Lung (tissue), 12 donors: ENCODE data around the gene TBC1D8. TPM values are rescaled to one million over a fixed set of nuclear protein-coding genes. Genes with fewer than 3 reads are reported as not detected.

Experiments used
- ATAC-seq: fragments of 200-7000 bp; cut with Tn5 transposase; one replicate; pipeline ENCODE4 v1.9.1; 2020; ENCODE audit warnings: moderate number of reproducible peaks; ENCODE audit not compliant: insufficient read depth, low FRiP score
- DNase-seq, 3 donors: peaks; one replicate each; pipeline ENCODE4 v3.0.0-alpha.2; 2013 to 2017
- H3K27ac ChIP-seq, 2 donors: one replicate each; pipeline ENCODE4 v1.5.1; 2013; ENCODE audit warnings: mild to moderate bottlenecking in 2 of 2, moderate library complexity in 2 of 2, control low read depth in 1 of 2, inconsistent platforms in 1 of 2, low read depth in 1 of 2, low read length in 1 of 2
- H3K27me3 ChIP-seq, 3 donors: one replicate each; pipeline ENCODE4 v1.5.1; 2013; ENCODE audit warnings: low read length in 2 of 3; ENCODE audit not compliant: control insufficient read depth in 3 of 3, insufficient read depth in 3 of 3
- H3K36me3 ChIP-seq, 4 donors: one replicate each; pipeline ENCODE4 v1.5.1; 2013; ENCODE audit warnings: low read length in 4 of 4, mild to moderate bottlenecking in 1 of 4, moderate library complexity in 1 of 4; ENCODE audit not compliant: control insufficient read depth in 4 of 4, insufficient read depth in 4 of 4
- H3K4me1 ChIP-seq, 5 donors: one replicate each; pipeline ENCODE4 v1.5.1; 2013; ENCODE audit warnings: low read length in 5 of 5, mild to moderate bottlenecking in 2 of 5, moderate library complexity in 1 of 5; ENCODE audit not compliant: control insufficient read depth in 5 of 5, insufficient read depth in 5 of 5
- H3K4me3 ChIP-seq: one replicate; pipeline ENCODE4 v1.5.1; 2013; ENCODE audit warnings: mild to moderate bottlenecking, control low read depth, moderate library complexity
- H3K9ac ChIP-seq, 2 donors: one replicate each; pipeline ENCODE4 v1.5.1; 2013; ENCODE audit warnings: low read length in 2 of 2, control low read depth in 1 of 2; ENCODE audit not compliant: insufficient read depth in 1 of 2
- H3K9me3 ChIP-seq, 4 donors: one replicate each; pipeline ENCODE4 v1.5.1; 2013; ENCODE audit warnings: low read length in 3 of 4, mild to moderate bottlenecking in 1 of 4, moderate library complexity in 1 of 4; ENCODE audit not compliant: control insufficient read depth in 4 of 4, insufficient read depth in 3 of 4
- CTCF ChIP-seq: IDR thresholded peaks from 2 replicates; pipeline ENCODE4 v1.5.1; 2012; ENCODE audit warnings: mild to moderate bottlenecking; ENCODE audit errors: control extremely low read depth, extremely low read depth
- WGBS, 2 donors: extraction: QIAGEN DNeasy Blood & Tissue Kit; methylation state at CpG; one replicate each; pipeline ENCODE4 v1.1.7; 2013; 5-methylcytosine and 5-hydroxymethylcytosine counted together
- polyA plus RNA-seq, 2 donors: library from polyadenylated mRNA; stranded (reverse); fragments of 200-250 nt; gene quantifications; one replicate each; pipeline ENCODE4 v1.2.1, GENCODE V29; 2013
- total RNA-seq, 2 donors: library from RNA; depleted of rRNA in 1 of 2; stranded (reverse); fragments of >200 nt in 1 of 2; gene quantifications; one replicate each; pipeline ENCODE4 v1.2.1, GENCODE V29; 2014 to 2021
- donor health status: control.
- donor health status: control.
- donor health status: Bipolar disorder and iron deficiency.
- donor health status: healthy.
- donor health status: DM: yes; HTN: yes; CAD: no.

Gene TBC1D8
- total and polyA plus RNA-seq, 4 donors, result 15.8 to 40.7 (median 29.7) TPM

DNA sequence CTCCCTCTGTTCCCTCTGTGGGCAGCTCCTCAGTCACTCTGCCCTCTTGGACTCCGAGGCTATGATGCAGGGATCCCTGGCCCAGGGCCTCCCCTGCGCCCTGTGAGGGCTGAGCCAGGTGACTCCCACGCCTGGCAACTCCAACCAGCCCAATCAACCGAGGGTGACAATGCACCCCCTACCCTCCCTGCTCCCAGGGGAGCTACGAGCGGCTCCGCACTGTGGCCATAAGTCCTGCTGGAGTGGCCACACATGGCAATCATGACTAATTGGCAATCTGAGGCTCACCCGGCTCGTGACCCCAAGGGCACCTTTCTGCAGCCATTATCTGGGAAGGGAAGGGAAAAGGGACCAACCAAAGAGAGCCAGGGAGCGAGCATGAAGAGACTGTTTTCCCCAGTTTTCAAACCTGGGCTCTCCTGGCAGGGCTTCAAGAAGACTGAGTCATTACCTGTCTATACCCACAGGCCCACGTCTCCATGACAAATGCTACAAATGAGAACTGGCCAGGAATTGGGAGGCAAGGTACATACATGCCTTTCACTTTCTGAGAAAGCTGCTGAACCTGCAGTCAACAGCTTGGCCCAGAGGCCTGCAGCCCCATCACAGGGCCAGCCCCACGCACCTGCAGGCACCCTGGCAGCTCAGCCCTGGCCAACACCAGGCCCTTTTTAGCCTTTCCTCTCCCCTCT is 104.0 kb downstream of the TBC1D8 start:
- Histone ChIP-seq H3K9ac (no peak overlapping the region), H3K27ac (no peak overlapping the region), H3K36me3 (peaks cover 0 to 16% (median 1%) of the 10 kb centered on the region in 4 donors), H3K4me1 (peaks cover 0 to 4% (median 0%) of the 10 kb centered on the region in 5 donors), H3K4me3 (no peak overlapping the region), H3K27me3 (no peaks in the 10 kb centered on the region), H3K9me3 (no peaks in the 10 kb centered on the region)
- no peak for DNase-seq
- ATAC-seq, result no peak
- 83 to 89% methylated on average over 12 of the region's 12 CpGs for WGBS, 2 donors
- no peak for TF ChIP-seq CTCF

DNA sequence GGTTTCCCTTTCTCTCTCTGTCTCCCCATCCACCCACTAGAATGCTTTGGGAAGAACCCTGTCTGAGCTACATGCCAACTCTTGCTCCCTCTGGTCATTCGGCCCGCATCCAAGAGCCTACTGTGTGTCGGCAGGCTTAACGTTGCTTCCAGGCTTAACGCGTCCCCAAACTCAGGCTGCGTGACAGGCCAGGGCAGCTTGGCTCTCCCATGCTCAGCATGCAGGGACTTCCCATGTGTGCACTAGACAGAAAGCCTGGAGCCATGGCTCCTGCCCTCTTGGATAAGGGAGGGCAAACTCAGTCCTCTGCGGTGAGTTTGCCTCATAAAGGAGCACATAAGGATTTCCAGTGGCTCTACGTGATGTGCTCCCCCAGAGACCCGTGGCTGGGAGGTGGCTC is 105.9 kb downstream of the TBC1D8 start:
- no peak for DNase-seq
- no peak overlapping the region for H3K4me3 ChIP-seq
- no peak for TF ChIP-seq CTCF
- peaks cover 0 to 14% (median under 1%) of the 10 kb centered on the region in 4 donors for H3K36me3 ChIP-seq
- no peak overlapping the region for H3K9ac ChIP-seq
- WGBS, 2 donors, result 97 to 98% methylated on average over 10 of the region's 10 CpGs
- no peak overlapping the region for H3K27ac ChIP-seq
- ATAC-seq, result no peak
- H3K27me3 ChIP-seq, result no peaks in the 10 kb centered on the region
- peaks cover 0 to 4% (median 0%) of the 10 kb centered on the region in 5 donors for H3K4me1 ChIP-seq
- no peaks in the 10 kb centered on the region for H3K9me3 ChIP-seq

DNA sequence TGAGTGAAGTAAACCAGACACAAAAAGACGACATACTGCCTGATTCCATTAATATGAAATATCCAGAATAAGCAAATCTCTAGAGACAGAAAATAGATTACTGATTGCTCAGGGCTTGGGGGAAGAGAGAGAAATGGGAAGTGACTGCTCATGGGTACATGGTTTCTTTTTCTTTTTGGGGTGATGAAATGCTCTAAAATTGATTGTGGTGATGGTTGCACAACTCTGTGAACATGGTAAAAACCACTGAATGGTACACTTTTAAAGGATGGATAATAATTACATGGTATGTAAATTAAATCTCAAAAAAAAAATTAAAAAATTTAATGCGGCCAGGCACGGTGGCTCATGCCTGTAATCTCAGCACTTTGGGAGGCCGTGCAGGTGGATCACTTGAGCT is 109.8 kb downstream of the TBC1D8 start:
- no peaks in the 10 kb centered on the region for H3K27me3 ChIP-seq
- no peak overlapping the region for H3K4me3 ChIP-seq
- ATAC-seq, result no peak
- WGBS, 2 donors, result 55 to 72% methylated on average over 4 of the region's 4 CpGs
- no peak for DNase-seq
- peaks cover 0 to 1% (median 0%) of the 10 kb centered on the region in 5 donors for H3K4me1 ChIP-seq
- no peak for TF ChIP-seq CTCF
- peaks cover 0 to 2% (median 0%) of the 10 kb centered on the region in 4 donors for H3K9me3 ChIP-seq
- H3K27ac ChIP-seq, result no peak overlapping the region
- peaks cover 0 to 28% (median 5%) of the 10 kb centered on the region in 4 donors for H3K36me3 ChIP-seq
- no peak overlapping the region for H3K9ac ChIP-seq
